Right atrium auricular region (tissue), 2 donors: Measurements from ENCODE around the gene TRAPPC10. TPM values are rescaled to one million over a fixed set of nuclear protein-coding genes. Genes with fewer than 3 reads are reported as not detected.

Experiments
- DNase-seq: peaks from one replicate; pipeline ENCODE4 v3.0.0-alpha.2; 2019; ENCODE audit warnings: low spot score
- H3K27ac ChIP-seq, 2 donors: fragments of 200-600 bp; sonication (generic); 1 replicate in 1 of 2; 2 replicates in 1 of 2; pipeline ENCODE4 v1.5.1; 2016 to 2019
- H3K27me3 ChIP-seq, 2 donors: fragments of 200-600 bp; sonication (generic); one replicate each; pipeline versions ENCODE4 v1.5.1 to v1.6.0; 2017 to 2019
- H3K36me3 ChIP-seq: fragments of 200-600 bp; sonication (generic); one replicate; pipeline ENCODE4 v1.5.1; 2016
- H3K4me1 ChIP-seq, 2 donors: fragments of 200-600 bp; sonication (generic); one replicate each; pipeline versions ENCODE4 v1.5.1 to v1.6.0; 2017 to 2019
- H3K4me3 ChIP-seq, 2 donors: fragments of 200-600 bp; sonication (generic); 1 replicate in 1 of 2; 2 replicates in 1 of 2; pipeline ENCODE4 v1.5.1; 2017 to 2019; ENCODE audit warnings: mild to moderate bottlenecking in 1 of 2, moderate library complexity in 1 of 2
- H3K9me3 ChIP-seq, 2 donors: fragments of 200-600 bp; sonication (generic); one replicate each; pipeline ENCODE4 v1.5.1; 2019
- CTCF ChIP-seq, 2 donors: fragments of 200-600 bp; sonication (generic); IDR thresholded peaks; one replicate each; pipeline ENCODE4 v1.5.1; 2019; ENCODE audit warnings: antibody characterized with exemption in 2 of 2
- total RNA-seq, 2 donors: library from RNA; depleted of rRNA; stranded (reverse); fragments of >200 nt; gene quantifications; one replicate each; pipeline ENCODE4 v1.1.0, GENCODE V29; 2016

TRAPPC10 gene
- total RNA-seq, 2 donors from 2014 or later = 18.2 to 19.7 TPM

GRCh38 chr21:44062380-44062779 lies 50.3 kb downstream of the TRAPPC10 start:
- TF ChIP-seq CTCF (IDR thresholded peaks at IDR 0.05) = no peak
- peaks cover 58% of the 10 kb centered on the region for H3K36me3 ChIP-seq
- H3K27ac ChIP-seq = no peak overlapping the region
- H3K9me3 ChIP-seq = no peaks in the 10 kb centered on the region
- no peak for DNase-seq
- H3K4me3 ChIP-seq = no peak overlapping the region
- no peaks in the 10 kb centered on the region for H3K4me1 ChIP-seq
- no peaks in the 10 kb centered on the region for H3K27me3 ChIP-seq

GRCh38 chr21:44063151-44063912 lies 51.2 kb downstream of the TRAPPC10 start:
- no peaks in the 10 kb centered on the region for H3K27me3 ChIP-seq
- TF ChIP-seq CTCF (IDR thresholded peaks at IDR 0.05) = no peak
- no peak overlapping the region for H3K4me3 ChIP-seq
- peaks cover 55% of the 10 kb centered on the region for H3K36me3 ChIP-seq
- no peak overlapping the region for H3K27ac ChIP-seq
- H3K9me3 ChIP-seq = no peaks in the 10 kb centered on the region
- DNase-seq = no peak
- no peaks in the 10 kb centered on the region for H3K4me1 ChIP-seq

GRCh38 chr21:44064852-44065403 lies 52.8 kb downstream of the TRAPPC10 start:
- TF ChIP-seq CTCF (IDR thresholded peaks at IDR 0.05) = no peak
- Histone ChIP-seq H3K27ac (no peak overlapping the region), H3K9me3 (no peaks in the 10 kb centered on the region), H3K27me3 (no peaks in the 10 kb centered on the region), H3K4me1 (no peaks in the 10 kb centered on the region), H3K36me3 (peaks cover 57% of the 10 kb centered on the region), H3K4me3 (no peak overlapping the region)
- no peak for DNase-seq

GRCh38 chr21:44065428-44065827 lies 53.3 kb downstream of the TRAPPC10 start:
- Histone ChIP-seq H3K9me3 (no peaks in the 10 kb centered on the region), H3K4me3 (no peak overlapping the region), H3K36me3 (peaks cover 54% of the 10 kb centered on the region), H3K27me3 (no peaks in the 10 kb centered on the region), H3K4me1 (no peaks in the 10 kb centered on the region), H3K27ac (no peak overlapping the region)
- no peak for TF ChIP-seq CTCF (IDR thresholded peaks at IDR 0.05)
- no peak for DNase-seq

GRCh38 chr21:44066116-44066515 lies 54.0 kb downstream of the TRAPPC10 start:
- H3K9me3 ChIP-seq = no peaks in the 10 kb centered on the region
- H3K4me1 ChIP-seq = no peaks in the 10 kb centered on the region
- no peak for TF ChIP-seq CTCF (IDR thresholded peaks at IDR 0.05)
- no peak overlapping the region for H3K27ac ChIP-seq
- no peaks in the 10 kb centered on the region for H3K27me3 ChIP-seq
- no peak for DNase-seq
- H3K36me3 ChIP-seq = peaks cover 48% of the 10 kb centered on the region
- no peak overlapping the region for H3K4me3 ChIP-seq
